Epidermal melanocyte (primary cell): Measurements from ENCODE around the gene DNASE1L2.

Experiments used
- DNase-seq: peaks from one replicate; pipeline ENCODE4 v3.0.0; 2011; ENCODE audit warnings: low spot score; ENCODE audit not compliant: insufficient read length

DNASE1L2 gene

GRCh38 chr16:2223942-2224486 lies 12.2 kb upstream of the DNASE1L2 start:
- peak; percentile 57 for DNase-seq

- DNase-seq, result no peak
These were observed 9.9 kb upstream of the DNASE1L2 start for GRCh38 chr16:2226245-2226793.

DNA sequence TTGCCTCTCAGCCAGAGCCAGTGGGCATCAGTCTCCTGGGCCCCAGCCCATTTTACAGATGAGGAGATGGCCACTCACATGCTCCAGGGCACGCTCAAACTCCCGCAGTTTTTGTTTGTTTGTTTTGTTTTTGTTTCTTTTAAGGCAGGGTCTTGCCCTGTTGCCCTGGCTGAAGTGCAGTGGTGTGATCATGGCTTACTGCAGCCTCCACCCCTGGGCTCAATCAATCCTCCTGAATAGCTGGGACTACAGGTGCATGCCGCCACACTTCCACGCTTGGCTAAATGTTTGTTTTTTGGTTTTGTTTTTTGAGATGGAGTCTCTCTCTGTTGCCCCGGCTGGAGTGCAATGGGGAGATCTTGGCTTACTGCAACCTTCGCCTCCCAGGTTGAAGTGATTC lies 9.3 kb upstream of the DNASE1L2 start:
- no peak for DNase-seq

- no peak for DNase-seq
These were observed 8.0 kb upstream of the DNASE1L2 start for GRCh38 chr16:2228161-2228824.

DNA sequence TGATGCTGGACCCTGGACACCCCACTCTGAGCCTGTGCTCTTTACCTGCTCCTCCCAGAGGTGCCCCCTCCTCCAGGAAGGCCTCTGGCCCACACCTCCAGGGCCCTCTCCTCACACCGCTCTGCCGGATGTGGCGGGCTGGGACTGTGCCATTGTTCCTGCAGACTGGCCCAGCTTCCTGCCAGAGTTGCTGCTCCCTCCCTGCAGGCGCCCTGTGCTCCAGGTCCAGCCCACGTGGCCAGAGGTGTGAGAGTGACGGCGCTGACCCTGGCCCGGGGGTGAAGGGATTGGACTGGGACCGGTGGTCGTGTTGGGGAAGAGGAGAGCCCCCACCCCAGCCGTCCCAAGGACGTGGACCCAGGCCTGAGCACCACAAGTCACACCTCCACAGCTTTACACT lies 7.2 kb upstream of the DNASE1L2 start:
- no peak for DNase-seq

- no peak for DNase-seq
These were observed 6.5 kb upstream of the DNASE1L2 start for GRCh38 chr16:2229632-2230250.

- no peak for DNase-seq
These were observed 5.9 kb upstream of the DNASE1L2 start for GRCh38 chr16:2230376-2230775.

DNA sequence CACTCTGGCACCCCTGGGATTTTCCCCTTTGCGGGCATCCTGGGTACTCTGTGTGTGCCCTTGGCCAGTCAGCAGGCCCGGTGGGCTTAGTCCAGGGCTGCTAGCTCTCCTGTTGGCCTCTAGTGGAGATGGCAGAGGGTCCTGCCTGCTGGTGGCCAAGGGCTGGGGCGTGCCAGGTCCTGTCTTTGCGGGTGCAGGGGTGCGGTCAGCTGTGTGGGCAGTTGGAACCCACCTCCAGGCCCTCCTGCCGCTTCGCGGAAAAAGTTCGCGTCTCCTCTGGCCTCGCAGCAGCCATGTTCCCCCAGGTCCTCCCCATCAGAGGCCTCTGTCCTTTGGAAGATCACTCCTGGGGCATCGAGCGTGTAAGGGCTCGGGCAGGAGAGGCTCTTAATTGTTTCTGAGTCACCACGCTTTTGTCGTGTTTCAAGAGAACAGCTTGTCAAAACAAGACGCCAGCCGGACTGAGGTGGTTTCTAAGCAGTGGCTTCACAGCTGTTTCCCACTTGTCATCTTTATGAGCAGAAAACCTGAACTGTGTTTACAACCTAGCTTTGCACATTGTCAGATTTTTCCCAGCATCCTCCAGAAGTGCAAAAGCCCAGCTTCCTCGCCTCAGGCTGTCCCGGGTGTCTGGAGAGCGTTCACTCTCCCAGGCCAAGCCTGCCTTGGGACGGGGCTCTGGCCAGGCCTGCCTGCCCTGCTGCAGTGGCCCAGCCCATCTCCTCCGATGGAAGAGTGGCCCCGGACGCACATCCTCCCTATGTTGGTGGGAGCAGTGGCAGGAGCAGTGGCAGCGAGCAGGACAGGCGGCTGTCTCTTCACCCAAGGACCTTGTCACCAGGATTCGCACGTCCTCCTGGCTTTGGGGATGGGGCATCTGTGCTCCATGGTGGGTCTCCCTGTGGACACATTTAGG lies 5.0 kb upstream of the DNASE1L2 start:
- no peak for DNase-seq

DNA sequence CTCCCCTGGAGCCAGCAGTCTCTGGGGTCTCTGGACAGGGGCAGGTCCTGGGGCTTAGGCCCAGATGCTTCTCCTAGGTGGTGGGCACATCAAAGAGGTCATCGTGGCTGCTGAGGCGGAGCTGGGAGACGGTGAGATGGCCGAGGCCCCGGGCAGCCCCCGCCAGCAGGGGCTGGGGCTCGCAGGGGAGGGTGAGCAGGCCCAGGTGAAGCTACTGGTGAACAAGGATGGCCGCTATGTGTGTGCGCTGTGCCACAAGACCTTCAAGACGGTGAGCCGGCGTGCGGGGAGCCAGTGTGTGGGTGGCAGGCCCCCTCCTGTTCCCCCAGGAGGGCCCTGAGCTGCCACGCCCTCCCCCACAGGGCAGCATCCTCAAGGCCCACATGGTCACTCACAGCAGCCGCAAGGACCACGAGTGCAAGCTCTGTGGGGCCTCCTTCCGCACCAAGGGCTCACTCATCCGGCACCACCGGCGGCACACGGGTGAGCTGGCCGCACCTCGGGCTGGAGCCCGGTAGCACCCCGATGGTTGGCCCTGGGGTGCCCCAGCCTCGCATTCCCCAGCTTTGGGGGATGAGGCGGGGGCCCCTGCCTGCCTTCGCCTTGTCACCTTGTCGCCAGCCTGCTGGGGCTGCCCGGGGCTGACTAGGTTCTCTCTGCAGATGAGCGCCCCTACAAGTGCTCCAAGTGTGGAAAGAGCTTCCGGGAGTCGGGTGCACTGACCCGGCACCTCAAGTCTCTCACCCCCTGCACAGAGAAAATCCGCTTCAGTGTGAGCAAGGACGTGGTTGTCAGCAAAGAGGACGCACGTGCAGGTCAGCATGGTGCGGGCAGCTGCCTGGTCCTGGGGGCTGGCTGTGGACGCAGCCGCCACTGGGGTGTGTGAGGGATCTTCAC lies 3.9 kb upstream of the DNASE1L2 start:
- DNase-seq, result no peak

GRCh38 chr16:2233046-2233775 lies 3.0 kb upstream of the DNASE1L2 start:
- no peak for DNase-seq

- no peak for DNase-seq
These were observed 2.1 kb upstream of the DNASE1L2 start for GRCh38 chr16:2233872-2234812.

GRCh38 chr16:2234813-2235170 lies 1.5 kb upstream of the DNASE1L2 start:
- DNase-seq, result no peak

GRCh38 chr16:2235234-2235651 lies 1.0 kb upstream of the DNASE1L2 start:
- no peak for DNase-seq

DNA sequence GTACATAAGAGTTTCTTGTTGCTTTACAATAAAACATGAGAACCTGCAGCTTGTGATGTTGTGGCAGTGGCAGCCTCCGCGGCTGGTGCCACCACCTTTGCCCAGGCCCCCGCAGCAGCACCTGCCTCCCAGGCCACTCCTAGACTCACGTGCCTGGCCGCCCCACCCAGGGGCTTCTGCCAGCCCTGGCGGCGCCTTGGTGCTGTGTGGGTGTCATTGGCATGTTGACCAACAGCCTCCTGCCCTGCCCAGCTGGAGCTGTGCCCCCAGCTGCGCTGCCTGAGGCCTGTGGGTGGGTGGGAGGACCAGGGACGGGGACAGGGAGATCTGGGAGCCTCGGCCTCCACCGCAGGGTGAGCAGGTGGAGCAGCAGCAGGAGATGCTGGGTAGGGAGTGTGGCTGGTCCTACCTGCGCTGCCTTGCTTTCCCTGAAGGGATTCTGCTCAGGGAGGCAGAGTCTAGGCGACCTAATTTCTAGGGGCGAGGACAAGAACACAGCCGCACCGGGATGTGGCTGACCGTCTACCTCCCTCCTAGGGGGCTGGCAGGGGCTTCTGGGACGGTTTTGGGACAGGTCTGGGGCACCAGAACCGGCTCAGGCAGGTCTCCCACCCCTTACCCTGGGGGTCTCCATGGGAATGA lies 428 bp upstream of the DNASE1L2 start:
- no peak for DNase-seq

- DNase-seq, result no peak
These were observed 848 bp downstream of the DNASE1L2 start for GRCh38 chr16:2237102-2237482.

- no peak for DNase-seq
These were observed 1.4 kb downstream of the DNASE1L2 start for GRCh38 chr16:2237493-2238149.

DNA sequence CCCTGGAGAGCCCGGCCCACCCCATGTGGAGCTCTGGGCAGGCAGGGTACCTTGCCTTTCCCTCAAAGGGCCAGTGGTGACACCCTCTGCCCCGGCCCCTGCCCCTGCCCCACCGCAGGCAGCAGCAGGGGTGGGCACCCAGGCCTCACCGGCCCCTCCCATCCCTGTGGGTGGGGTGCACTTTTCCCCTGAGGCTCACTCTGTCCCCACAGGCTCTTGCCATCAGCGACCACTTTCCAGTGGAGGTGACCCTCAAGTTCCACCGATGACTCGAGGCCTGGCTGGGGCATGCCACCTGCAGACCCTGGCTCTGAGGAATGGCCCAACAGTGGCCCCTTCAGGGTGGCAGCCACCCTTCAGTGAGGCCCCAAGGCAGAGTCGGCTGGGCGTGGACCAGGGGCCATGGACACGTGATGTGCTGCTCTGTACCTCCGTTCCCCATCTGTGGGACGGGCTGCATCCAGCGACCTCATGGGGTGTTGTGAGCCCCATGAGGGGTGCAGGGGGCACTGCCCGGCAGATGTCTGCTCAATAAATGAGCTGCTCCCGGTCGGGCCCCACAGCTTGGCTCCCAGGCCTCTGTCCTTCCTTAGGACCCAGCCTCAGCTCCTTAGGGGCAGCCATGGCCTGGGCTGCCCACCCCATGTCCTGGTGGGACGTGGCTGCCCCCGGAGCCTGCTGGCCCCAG lies 2.0 kb downstream of the DNASE1L2 start:
- DNase-seq, result no peak
